DOHH2 (cell line): ENCODE data around the gene SEC61B.

Experiments used
- H3F3A ChIP-seq: fragments of 200-600 bp; sonication (generic), shearing (Covaris generic); 2 replicates; pipeline ENCODE4 v1.6.0; 2016; ENCODE audit warnings: antibody characterized with exemption, mild to moderate bottlenecking; ENCODE audit not compliant: control insufficient read depth, insufficient read depth
- H3K27ac ChIP-seq: fragments of 200-600 bp; sonication (generic); 2 replicates; pipeline ENCODE4 v1.5.1; 2014; ENCODE audit warnings: low read depth, mild to moderate bottlenecking, low read length, moderate library complexity
- H3K27me3 ChIP-seq: fragments of 200-600 bp; sonication (generic); 2 replicates; pipeline ENCODE4 v1.6.1; 2014; ENCODE audit warnings: mild to moderate bottlenecking, low read length, mixed read lengths; ENCODE audit not compliant: control insufficient read depth
- H3K36me3 ChIP-seq: fragments of 200-600 bp; sonication (generic); 2 replicates; pipeline ENCODE4 v1.6.1; 2014; ENCODE audit warnings: mild to moderate bottlenecking, low read length, moderate library complexity, mixed read lengths; ENCODE audit not compliant: control insufficient read depth
- H3K4me1 ChIP-seq: fragments of 200-600 bp; sonication (generic); 2 replicates; pipeline ENCODE4 v1.6.1; 2014; ENCODE audit warnings: mild to moderate bottlenecking, low read length, mixed read lengths; ENCODE audit not compliant: control insufficient read depth
- H3K4me2 ChIP-seq: fragments of 200-600 bp; sonication (generic); 2 replicates; pipeline ENCODE4 v1.6.0; 2014; ENCODE audit warnings: mild to moderate bottlenecking, low read length, moderate library complexity
- H3K4me3 ChIP-seq: fragments of 200-600 bp; sonication (generic); 2 replicates; pipeline ENCODE4 v1.5.1; 2014; ENCODE audit warnings: mild to moderate bottlenecking, low read length, mixed read lengths
- H3K79me2 ChIP-seq: fragments of 200-600 bp; sonication (generic); 2 replicates; pipeline ENCODE4 v1.6.1; 2014; ENCODE audit warnings: mild to moderate bottlenecking, low read length, mixed read lengths; ENCODE audit not compliant: control insufficient read depth
- H3K9me2 ChIP-seq: fragments of 200-600 bp; sonication (generic); replicated peaks from 2 replicates; pipeline ENCODE4 v1.6.1; 2014; ENCODE audit warnings: mild to moderate bottlenecking, low read length, mixed read lengths; ENCODE audit not compliant: control insufficient read depth
- H3K9me3 ChIP-seq: fragments of 200-600 bp; sonication (generic); 2 replicates; pipeline ENCODE4 v1.6.1; 2014; ENCODE audit warnings: antibody characterized with exemption, low read length, mixed read lengths; ENCODE audit not compliant: control insufficient read depth, insufficient read depth
- H4K20me1 ChIP-seq: fragments of 200-600 bp; sonication (generic); 2 replicates; pipeline ENCODE4 v1.6.0; 2014; ENCODE audit warnings: low read depth, mild to moderate bottlenecking, antibody characterized with exemption, low read length, moderate library complexity; ENCODE audit not compliant: control insufficient read depth, insufficient read depth
- CTCF ChIP-seq: fragments of 200-600 bp; sonication (generic); IDR thresholded peaks from one replicate; pipeline ENCODE4 v1.5.1; 2014; ENCODE audit warnings: antibody characterized with exemption, mild to moderate bottlenecking, low read depth, low read length; ENCODE audit not compliant: poor library complexity, severe bottlenecking
- EZH2phosphoT487 ChIP-seq: fragments of 200-600 bp; sonication (generic); IDR thresholded peaks from 2 replicates; pipeline ENCODE4 v1.6.1; 2017; ENCODE audit warnings: borderline replicate concordance, mild to moderate bottlenecking, antibody characterized with exemption, low read length, moderate library complexity, mixed read lengths

Gene SEC61B

GRCh38 chr9:99272836-99273235 lies 50.8 kb downstream of the SEC61B start:
- TF ChIP-seq EZH2phosphoT487: no peak
- TF ChIP-seq CTCF: no peak
- Histone ChIP-seq H3K4me1 (no peaks in the 10 kb centered on the region), H3K9me2 (no peaks in the 10 kb centered on the region), H3K79me2 (no peaks in the 10 kb centered on the region), H3K4me3 (no peak overlapping the region), H3F3A (no peaks in the 10 kb centered on the region), H4K20me1 (no peaks in the 10 kb centered on the region), H3K9me3 (no peaks in the 10 kb centered on the region), H3K27ac (no peak overlapping the region), H3K27me3 (no peaks in the 10 kb centered on the region), H3K4me2 (no peak overlapping the region), H3K36me3 (no peaks in the 10 kb centered on the region)

GRCh38 chr9:99274016-99274415 lies 51.9 kb downstream of the SEC61B start:
- H3K27me3 ChIP-seq: no peaks in the 10 kb centered on the region
- H4K20me1 ChIP-seq: no peaks in the 10 kb centered on the region
- H3F3A ChIP-seq: no peaks in the 10 kb centered on the region
- H3K9me2 ChIP-seq: no peaks in the 10 kb centered on the region
- H3K9me3 ChIP-seq: no peaks in the 10 kb centered on the region
- no peak overlapping the region for H3K4me3 ChIP-seq
- no peaks in the 10 kb centered on the region for H3K36me3 ChIP-seq
- H3K4me2 ChIP-seq: no peak overlapping the region
- no peaks in the 10 kb centered on the region for H3K4me1 ChIP-seq
- TF ChIP-seq EZH2phosphoT487 (no peak), CTCF (no peak)
- H3K27ac ChIP-seq: no peak overlapping the region
- H3K79me2 ChIP-seq: no peaks in the 10 kb centered on the region

GRCh38 chr9:99274495-99274894 lies 52.4 kb downstream of the SEC61B start:
- H3F3A ChIP-seq: no peaks in the 10 kb centered on the region
- H3K9me2 ChIP-seq: no peaks in the 10 kb centered on the region
- H3K4me3 ChIP-seq: no peak overlapping the region
- no peaks in the 10 kb centered on the region for H3K79me2 ChIP-seq
- no peak overlapping the region for H3K4me2 ChIP-seq
- TF ChIP-seq EZH2phosphoT487 (no peak), CTCF (no peak)
- no peaks in the 10 kb centered on the region for H3K4me1 ChIP-seq
- no peaks in the 10 kb centered on the region for H4K20me1 ChIP-seq
- no peaks in the 10 kb centered on the region for H3K9me3 ChIP-seq
- H3K36me3 ChIP-seq: no peaks in the 10 kb centered on the region
- H3K27me3 ChIP-seq: no peaks in the 10 kb centered on the region
- no peak overlapping the region for H3K27ac ChIP-seq
